Gastrocnemius medialis (tissue), 4 donors: ENCODE results near the gene NECTIN2.

Experiments
- POLR2A ChIP-seq, 2 donors: fragments of 450-650 bp; IDR thresholded peaks; one replicate each; pipeline ENCODE4 v1.6.1; 2017; ENCODE audit warnings: antibody characterized with exemption in 2 of 2, mild to moderate bottlenecking in 2 of 2, moderate library complexity in 2 of 2
- TF ChIP-seq, protein P1 (sequence below), 5 experiments: fragments of 450-650 bp in 3 of 5; fragments of 200-600 bp in 2 of 5; sonication (generic) in 2 of 5; IDR thresholded peaks in 4 of 5; conservative IDR thresholded peaks in 1 of 5; 1 replicate in 4 of 5; 2 replicates in 1 of 5; pipeline ENCODE4 v1.5.1; 2016 to 2019; ENCODE audit warnings: antibody characterized with exemption in 5 of 5, mild to moderate bottlenecking in 3 of 5, moderate library complexity in 3 of 5

DNA sequence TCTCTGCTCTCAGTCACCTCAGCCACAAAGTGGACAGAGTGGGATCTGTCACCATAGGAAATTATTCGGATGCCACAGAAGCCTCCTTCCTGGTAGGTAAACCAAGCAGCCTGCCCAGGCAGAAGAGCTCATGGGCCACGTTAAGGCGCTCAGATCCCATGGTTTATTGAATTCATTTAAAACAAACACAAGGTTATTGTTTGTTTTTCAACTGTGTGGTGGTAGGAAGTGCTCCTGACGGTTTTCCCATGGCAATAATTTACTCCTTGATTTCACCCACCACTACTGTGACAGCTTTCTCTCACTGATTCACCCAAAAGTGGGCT lies 22.8 kb upstream of the NECTIN2 start:
- TF ChIP-seq POLR2A (IDR thresholded peaks at IDR 0.05), result no peak
- TF ChIP-seq, protein P1, sequence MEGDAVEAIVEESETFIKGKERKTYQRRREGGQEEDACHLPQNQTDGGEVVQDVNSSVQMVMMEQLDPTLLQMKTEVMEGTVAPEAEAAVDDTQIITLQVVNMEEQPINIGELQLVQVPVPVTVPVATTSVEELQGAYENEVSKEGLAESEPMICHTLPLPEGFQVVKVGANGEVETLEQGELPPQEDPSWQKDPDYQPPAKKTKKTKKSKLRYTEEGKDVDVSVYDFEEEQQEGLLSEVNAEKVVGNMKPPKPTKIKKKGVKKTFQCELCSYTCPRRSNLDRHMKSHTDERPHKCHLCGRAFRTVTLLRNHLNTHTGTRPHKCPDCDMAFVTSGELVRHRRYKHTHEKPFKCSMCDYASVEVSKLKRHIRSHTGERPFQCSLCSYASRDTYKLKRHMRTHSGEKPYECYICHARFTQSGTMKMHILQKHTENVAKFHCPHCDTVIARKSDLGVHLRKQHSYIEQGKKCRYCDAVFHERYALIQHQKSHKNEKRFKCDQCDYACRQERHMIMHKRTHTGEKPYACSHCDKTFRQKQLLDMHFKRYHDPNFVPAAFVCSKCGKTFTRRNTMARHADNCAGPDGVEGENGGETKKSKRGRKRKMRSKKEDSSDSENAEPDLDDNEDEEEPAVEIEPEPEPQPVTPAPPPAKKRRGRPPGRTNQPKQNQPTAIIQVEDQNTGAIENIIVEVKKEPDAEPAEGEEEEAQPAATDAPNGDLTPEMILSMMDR (IDR thresholded peaks at IDR 0.05 in 4 of 5, conservative IDR thresholded peaks at IDR 0.05 in 1 of 5), result no peak
